GM23338 (cell line): ENCODE data around the gene JCHAIN. TPM values are rescaled to one million over a fixed set of nuclear protein-coding genes. Genes with fewer than 3 reads are reported as not detected.
A peak's percentile ranks its signal among the peaks of the same experiment; 100 is the strongest.

ENCODE experiments used
- ATAC-seq: fragments of 200-7000 bp; cut with Tn5 transposase; 3 replicates; pipeline ENCODE4 v1.9.1; 2020
- DNase-seq: peaks from one replicate; pipeline ENCODE4 v3.0.0-alpha.2; 2015; ENCODE audit warnings: low spot score
- H2AFZ ChIP-seq: fragments of 200-600 bp; sonication (generic); 2 replicates; pipeline ENCODE4 v1.8.0; 2016; ENCODE audit warnings: antibody characterized with exemption, mild to moderate bottlenecking, moderate library complexity
- H3F3A ChIP-seq: fragments of 200-600 bp; sonication (generic); replicated peaks from 2 replicates; pipeline ENCODE4 v1.8.0; 2017; ENCODE audit warnings: antibody characterized with exemption, mixed run types, low read depth
- H3K27ac ChIP-seq: fragments of 200-600 bp; sonication (generic); 2 replicates; pipeline ENCODE4 v1.6.1; 2016; ENCODE audit warnings: low read depth
- H3K27me3 ChIP-seq: fragments of 200-600 bp; sonication (generic); 2 replicates; pipeline ENCODE4 v1.8.0; 2016; ENCODE audit warnings: mild to moderate bottlenecking, mixed run types, moderate library complexity; ENCODE audit not compliant: insufficient read depth
- H3K36me3 ChIP-seq: fragments of 200-600 bp; sonication (generic); 2 replicates; pipeline ENCODE4 v1.8.0; 2016; ENCODE audit warnings: mild to moderate bottlenecking; ENCODE audit not compliant: insufficient read depth
- H3K4me1 ChIP-seq: fragments of 200-600 bp; sonication (generic); 2 replicates; pipeline ENCODE4 v1.8.0; 2016; ENCODE audit warnings: mild to moderate bottlenecking, moderate library complexity; ENCODE audit not compliant: insufficient read depth
- H3K4me2 ChIP-seq: fragments of 200-600 bp; sonication (generic); 2 replicates; pipeline ENCODE4 v1.7.1; 2017; ENCODE audit warnings: mixed run types
- H3K4me3 ChIP-seq: fragments of 200-600 bp; sonication (generic); 2 replicates; pipeline ENCODE4 v1.6.1; 2016; ENCODE audit warnings: mixed run types
- H3K79me2 ChIP-seq: fragments of 200-600 bp; sonication (generic); replicated peaks from 2 replicates; pipeline ENCODE4 v1.8.0; 2017; ENCODE audit warnings: mild to moderate bottlenecking; ENCODE audit not compliant: insufficient read depth
- H3K9me2 ChIP-seq: fragments of 200-600 bp; sonication (generic); 2 replicates; pipeline ENCODE4 v1.8.0; 2017; ENCODE audit not compliant: insufficient read depth
- H4K20me1 ChIP-seq: fragments of 200-600 bp; sonication (generic); replicated peaks from 2 replicates; pipeline ENCODE4 v1.8.0; 2017; ENCODE audit warnings: mild to moderate bottlenecking; ENCODE audit not compliant: insufficient read depth
- H3K27ac Mint-ChIP-seq: 2 replicates; pipeline ENCODE4 v1.8.0; 2020; ENCODE audit warnings: inconsistent platforms, mild to moderate bottlenecking, moderate library complexity, mixed read lengths
- H3K27me3 Mint-ChIP-seq: 3 replicates; pipeline ENCODE4 v1.8.0; 2022; ENCODE audit warnings: low read depth, mild to moderate bottlenecking, moderate library complexity, mixed read lengths, inconsistent platforms; ENCODE audit not compliant: insufficient read depth, poor library complexity
- H3K36me3 Mint-ChIP-seq: 3 replicates; pipeline ENCODE4 v1.8.0; 2021; ENCODE audit warnings: low read depth, mild to moderate bottlenecking, inconsistent platforms, moderate library complexity, mixed read lengths
- H3K4me1 Mint-ChIP-seq: 3 replicates; pipeline ENCODE4 v1.8.0; 2020; ENCODE audit warnings: mild to moderate bottlenecking, inconsistent platforms, mixed read lengths
- H3K4me3 Mint-ChIP-seq: 3 replicates; pipeline ENCODE4 v1.8.0; 2021; ENCODE audit warnings: moderate library complexity, mild to moderate bottlenecking, inconsistent platforms, mixed read lengths
- H3K9me3 Mint-ChIP-seq: 3 replicates; pipeline ENCODE4 v1.8.0; 2020; ENCODE audit warnings: moderate library complexity, mild to moderate bottlenecking, inconsistent platforms, mixed read lengths
- CREB1 ChIP-seq: fragments of 250-450 bp; sonication (Bioruptor Pico); IDR thresholded peaks from 2 replicates; pipeline ENCODE4 v1.5.0; 2020; ENCODE audit warnings: low read depth, mild to moderate bottlenecking, moderate library complexity
- CTCF ChIP-seq, 2 experiments: fragments of 200-600 bp in 1 of 2; sonication (generic) in 1 of 2; conservative IDR thresholded peaks; 2 replicates each; pipeline versions ENCODE4 v1.5.1 to v1.6.1; 2016 to 2017; ENCODE audit warnings: antibody characterized with exemption in 2 of 2, low read depth in 2 of 2, mild to moderate bottlenecking in 2 of 2, moderate library complexity in 1 of 2
- ETS1 ChIP-seq: IDR thresholded peaks from 2 replicates; pipeline ENCODE4 v1.6.1; 2016; ENCODE audit warnings: antibody characterized with exemption
- EZH2 ChIP-seq: fragments of 200-600 bp; sonication (generic); IDR thresholded peaks from one replicate; pipeline ENCODE4 v1.8.0; 2017; ENCODE audit warnings: antibody characterized with exemption, mild to moderate bottlenecking, low read depth; ENCODE audit not compliant: unreplicated experiment
- EZH2phosphoT487 ChIP-seq: fragments of 200-600 bp; sonication (generic); IDR thresholded peaks from one replicate; pipeline ENCODE4 v1.8.1; 2018; ENCODE audit warnings: antibody characterized with exemption; ENCODE audit not compliant: unreplicated experiment
- STAT1 ChIP-seq: IDR thresholded peaks from one replicate; pipeline ENCODE4 v1.6.1; 2016; ENCODE audit warnings: antibody characterized with exemption; ENCODE audit not compliant: unreplicated experiment
- ZNF331 ChIP-seq: fragments of 250-450 bp; sonication (Bioruptor Pico); IDR thresholded peaks from 2 replicates; pipeline ENCODE4 v1.5.0; 2020; ENCODE audit warnings: low read depth, mild to moderate bottlenecking, moderate library complexity
- ZNF462 ChIP-seq: fragments of 250-450 bp; sonication (Bioruptor Pico); IDR thresholded peaks from 2 replicates; pipeline ENCODE4 v1.5.0; 2020; ENCODE audit warnings: mild to moderate bottlenecking, moderate library complexity
- polyA plus RNA-seq: library from polyadenylated mRNA; unstranded; fragments of >200 nt; fragmentation: Nextera tagmentation; extraction: Ambion mirVana; gene quantifications from 2 replicates; pipeline ENCODE4 v1.2.1, GENCODE V29; 2016
- total RNA-seq: library from RNA; depleted of rRNA; stranded (reverse); fragments of >200 nt; shearing (Covaris generic); gene quantifications from 2 replicates; pipeline ENCODE4 v1.2.3, GENCODE V29; 2014

Gene JCHAIN
- total and polyA plus RNA-seq, 2 experiments from 2014 or later: 0.23 TPM; not detected in 1

GRCh38 chr4:70658418-70658817, 7.9 kb downstream of the JCHAIN start:
- DNase-seq (no peak), ATAC-seq (no peak)
- Mint-ChIP-seq H3K36me3 (no peaks in the 10 kb centered on the region), H3K4me3 (no peak overlapping the region), H3K27ac (no peak overlapping the region), H3K4me1 (no peaks in the 10 kb centered on the region), H3K9me3 (no peaks in the 10 kb centered on the region), H3K27me3 (no peaks in the 10 kb centered on the region)
- Histone ChIP-seq H3K27ac (no peak overlapping the region), H3K36me3 (no peaks in the 10 kb centered on the region), H3K79me2 (no peaks in the 10 kb centered on the region), H3K4me3 (no peak overlapping the region), H3K4me1 (no peaks in the 10 kb centered on the region), H3F3A (no peaks in the 10 kb centered on the region), H3K27me3 (no peaks in the 10 kb centered on the region), H3K4me2 (no peak overlapping the region), H4K20me1 (no peaks in the 10 kb centered on the region), H3K9me2 (no peaks in the 10 kb centered on the region), H2AFZ (0 out of 2 replicates have a peak overlapping the region, but pooled peaks have one; percentile 15)
- TF ChIP-seq ZNF462 (CRISPR knock-in tag) (no peak), STAT1 (no peak), EZH2 (no peak), ETS1 (no peak), CTCF (conservative IDR thresholded peaks at IDR 0.05; ENCODE audit: low read depth in 2 of 2) (no peak), CREB1 (CRISPR knock-in tag) (no peak), EZH2phosphoT487 (no peak), ZNF331 (CRISPR knock-in tag) (no peak)
